ENCODE results near the gene PPM1F.
"Not testable (repeated sequence)": the region's sequence is repeated elsewhere in the genome, so short reads cannot be mapped to it uniquely, and the experiment has no call there.

The PPM1F gene

GRCh38 chr22:21919526-21920307, 32.9 kb downstream of the PPM1F start:
- no peak for DNase-seq (ENCODE audit: low read depth)

GRCh38 chr22:21918466-21919185, 34.0 kb downstream of the PPM1F start:
- no peak for DNase-seq (ENCODE audit: low read depth)

GRCh38 chr22:21917959-21918261, 34.7 kb downstream of the PPM1F start:
- DNase-seq (ENCODE audit: low read depth), result no peak

GRCh38 chr22:21917181-21917958, 35.3 kb downstream of the PPM1F start:
- no peak for DNase-seq (ENCODE audit: low read depth)

- DNase-seq (ENCODE audit: low read depth), result no peak
Measured at GRCh38 chr22:21916309-21916918, 36.2 kb downstream of the PPM1F start.

GRCh38 chr22:21915624-21916308, 36.9 kb downstream of the PPM1F start:
- DNase-seq (ENCODE audit: low read depth), result no peak

GRCh38 chr22:21914033-21914642, 38.5 kb downstream of the PPM1F start:
- DNase-seq (ENCODE audit: low read depth), result not testable (repeated sequence)

GRCh38 chr22:21910367-21910766, 42.3 kb downstream of the PPM1F start:
- not testable (repeated sequence) for DNase-seq (ENCODE audit: low read depth)

GRCh38 chr22:21909871-21910270, 42.8 kb downstream of the PPM1F start:
- DNase-seq (ENCODE audit: low read depth), result no peak

GRCh38 chr22:21907638-21908522, 44.8 kb downstream of the PPM1F start:
- no peak for DNase-seq (ENCODE audit: low read depth)

- DNase-seq (ENCODE audit: low read depth), result not testable (repeated sequence)
Measured at GRCh38 chr22:21905234-21905633, 47.4 kb downstream of the PPM1F start.

- DNase-seq (ENCODE audit: low read depth), result no peak
Measured at GRCh38 chr22:21904250-21904789, 48.3 kb downstream of the PPM1F start.

- DNase-seq (ENCODE audit: low read depth), result no peak
Measured at GRCh38 chr22:21903283-21903682, 49.4 kb downstream of the PPM1F start.

GRCh38 chr22:21902296-21903087, 50.2 kb downstream of the PPM1F start:
- DNase-seq (ENCODE audit: low read depth), result no peak

- DNase-seq (ENCODE audit: low read depth), result no peak
Measured at GRCh38 chr22:21898354-21898896, 54.2 kb downstream of the PPM1F start.

GRCh38 chr22:21896951-21897513, 55.6 kb downstream of the PPM1F start:
- no peak for DNase-seq (ENCODE audit: low read depth)

- not testable (repeated sequence) for DNase-seq (ENCODE audit: low read depth)
Measured at GRCh38 chr22:21896275-21896674, 56.4 kb downstream of the PPM1F start.

- no peak for DNase-seq (ENCODE audit: low read depth)
Measured at GRCh38 chr22:21894799-21895198, 57.8 kb downstream of the PPM1F start.

Measured in CMK (cell line).